A673 (cell line): ENCODE data around the gene TNFSF8.

Source experiments
- EZH2 ChIP-seq: fragments of 200-600 bp; sonication (generic); IDR thresholded peaks from 2 replicates; pipeline ENCODE4 v1.6.1; 2017; ENCODE audit warnings: borderline replicate concordance, low read depth, mild to moderate bottlenecking, mixed read lengths, antibody characterized with exemption, low read length; ENCODE audit not compliant: poor library complexity, severe bottlenecking
- TF ChIP-seq, protein P1 (sequence below): fragments of 300-800, 200-600 bp; sonication (generic); conservative IDR thresholded peaks from 2 replicates; pipeline ENCODE4 v1.5.1; 2017; ENCODE audit warnings: low read depth, mild to moderate bottlenecking, antibody characterized with exemption, low read length, moderate library complexity, mixed read lengths

DNA sequence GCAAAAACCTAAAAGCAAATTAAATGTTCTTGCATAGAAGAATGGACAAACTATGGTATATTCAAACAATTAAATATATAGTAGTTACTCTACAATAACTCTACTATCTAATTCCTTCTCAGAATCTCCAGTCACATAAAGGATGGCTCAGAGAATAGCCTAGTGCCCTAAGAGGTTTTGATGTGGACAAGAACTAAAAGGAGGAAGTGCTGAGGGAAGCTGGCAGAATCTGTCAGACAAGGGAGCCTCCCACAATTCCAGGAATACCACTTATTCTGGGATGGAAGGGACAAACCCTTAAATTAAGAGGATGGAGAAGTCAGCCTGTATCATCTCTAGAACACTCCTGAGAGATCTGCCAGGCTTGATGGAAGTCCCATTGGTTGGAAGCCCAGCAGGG lies 30.4 kb downstream of the TNFSF8 start:
- TF ChIP-seq, protein P1, sequence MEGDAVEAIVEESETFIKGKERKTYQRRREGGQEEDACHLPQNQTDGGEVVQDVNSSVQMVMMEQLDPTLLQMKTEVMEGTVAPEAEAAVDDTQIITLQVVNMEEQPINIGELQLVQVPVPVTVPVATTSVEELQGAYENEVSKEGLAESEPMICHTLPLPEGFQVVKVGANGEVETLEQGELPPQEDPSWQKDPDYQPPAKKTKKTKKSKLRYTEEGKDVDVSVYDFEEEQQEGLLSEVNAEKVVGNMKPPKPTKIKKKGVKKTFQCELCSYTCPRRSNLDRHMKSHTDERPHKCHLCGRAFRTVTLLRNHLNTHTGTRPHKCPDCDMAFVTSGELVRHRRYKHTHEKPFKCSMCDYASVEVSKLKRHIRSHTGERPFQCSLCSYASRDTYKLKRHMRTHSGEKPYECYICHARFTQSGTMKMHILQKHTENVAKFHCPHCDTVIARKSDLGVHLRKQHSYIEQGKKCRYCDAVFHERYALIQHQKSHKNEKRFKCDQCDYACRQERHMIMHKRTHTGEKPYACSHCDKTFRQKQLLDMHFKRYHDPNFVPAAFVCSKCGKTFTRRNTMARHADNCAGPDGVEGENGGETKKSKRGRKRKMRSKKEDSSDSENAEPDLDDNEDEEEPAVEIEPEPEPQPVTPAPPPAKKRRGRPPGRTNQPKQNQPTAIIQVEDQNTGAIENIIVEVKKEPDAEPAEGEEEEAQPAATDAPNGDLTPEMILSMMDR = no peak
- no peak for TF ChIP-seq EZH2
